Fibroblast of pulmonary artery (primary cell): ENCODE measurements around the gene CPNE4.

ENCODE experiments used
- DNase-seq: peaks from one replicate; pipeline ENCODE4 v3.0.0-alpha.2; 2010; ENCODE audit warnings: low read depth
- H3K4me3 ChIP-seq: replicated peaks from 2 replicates; pipeline ENCODE4 v1.5.1; 2011; ENCODE audit warnings: low read depth, mild to moderate bottlenecking, control low read depth, low read length, moderate library complexity
- CTCF ChIP-seq: IDR thresholded peaks from 2 replicates; pipeline ENCODE4 v1.5.1; 2011; ENCODE audit warnings: mild to moderate bottlenecking, control low read depth, low read length, inconsistent platforms; ENCODE audit errors: missing control alignments

Gene CPNE4

GRCh38 chr3:131711114-131711768 lies 323.6 kb downstream of the CPNE4 start:
- no peak for TF ChIP-seq CTCF
- no peak for DNase-seq

GRCh38 chr3:131708241-131708640 lies 326.6 kb downstream of the CPNE4 start:
- DNase-seq, result no peak
- H3K4me3 ChIP-seq, result no peak overlapping the region
- no peak for TF ChIP-seq CTCF

More at GRCh38 chr3:131711114-131711768, 323.6 kb downstream of the CPNE4 start:
- no peak overlapping the region for H3K4me3 ChIP-seq

- no peak overlapping the region for H3K4me3 ChIP-seq
- no peak for DNase-seq
- TF ChIP-seq CTCF, result no peak
Observed at GRCh38 chr3:131705558-131706051, 329.2 kb downstream of the CPNE4 start.

GRCh38 chr3:131705099-131705498 lies 329.7 kb downstream of the CPNE4 start:
- no peak for TF ChIP-seq CTCF
- H3K4me3 ChIP-seq, result no peak overlapping the region
- DNase-seq, result no peak

- no peak for TF ChIP-seq CTCF
- no peak overlapping the region for H3K4me3 ChIP-seq
- no peak for DNase-seq
Observed at GRCh38 chr3:131704098-131704497, 330.7 kb downstream of the CPNE4 start.

GRCh38 chr3:131702146-131702545 lies 332.7 kb downstream of the CPNE4 start:
- DNase-seq, result no peak
- no peak overlapping the region for H3K4me3 ChIP-seq
- TF ChIP-seq CTCF, result no peak
